Natural killer cell (primary cell): ENCODE data around the gene MEPE. TPM values are rescaled to one million over a fixed set of nuclear protein-coding genes. Genes with fewer than 3 reads are reported as not detected.

Experiments used
- ATAC-seq, 3 donors: fragments of 150-1000 bp in 2 of 3; fragments of 200-7000 bp in 1 of 3; cut with Tn5 transposase; 1 replicate in 1 of 3; 2 replicates in 2 of 3; pipeline ENCODE4 v1.10.0; 2021; ENCODE audit warnings: mild to moderate bottlenecking in 2 of 3, moderate library complexity in 2 of 3
- DNase-seq, 2 donors: peaks; one replicate each; pipeline versions ENCODE4 v3.0.0 to v3.0.0-alpha.2; 2013 to 2021; ENCODE audit warnings: mixed read lengths in 1 of 2
- H3K27ac ChIP-seq: one replicate; pipeline ENCODE4 v1.5.1; 2013; ENCODE audit warnings: mild to moderate bottlenecking, low read length
- H3K27me3 ChIP-seq: one replicate; pipeline ENCODE4 v1.6.1; 2013; ENCODE audit warnings: low read length; ENCODE audit not compliant: control insufficient read depth, insufficient read depth
- H3K36me3 ChIP-seq: one replicate; pipeline ENCODE4 v1.6.1; 2013; ENCODE audit warnings: low read length; ENCODE audit not compliant: control insufficient read depth, insufficient read depth
- H3K4me1 ChIP-seq: one replicate; pipeline ENCODE4 v1.6.1; 2013; ENCODE audit warnings: low read length; ENCODE audit not compliant: control insufficient read depth, insufficient read depth
- H3K4me3 ChIP-seq: one replicate; pipeline ENCODE4 v1.5.1; 2013; ENCODE audit warnings: low read length
- H3K9me3 ChIP-seq: one replicate; pipeline ENCODE4 v1.6.1; 2013; ENCODE audit warnings: low read length; ENCODE audit not compliant: control insufficient read depth, insufficient read depth
- H3K27ac Mint-ChIP-seq, 2 donors: one replicate each; pipeline ENCODE4 v1.8.0; 2022; ENCODE audit warnings: mild to moderate bottlenecking in 2 of 2, mixed read lengths in 2 of 2, moderate library complexity in 1 of 2
- H3K27me3 Mint-ChIP-seq, 2 donors: one replicate each; pipeline ENCODE4 v1.8.0; 2022; ENCODE audit warnings: low read depth in 2 of 2, mixed read lengths in 2 of 2
- H3K36me3 Mint-ChIP-seq: one replicate; pipeline ENCODE4 v1.8.0; 2022; ENCODE audit warnings: mixed read lengths
- H3K4me1 Mint-ChIP-seq, 2 donors: one replicate each; pipeline ENCODE4 v1.8.0; 2022; ENCODE audit warnings: mixed read lengths in 2 of 2
- H3K4me3 Mint-ChIP-seq: one replicate; pipeline ENCODE4 v1.8.0; 2022; ENCODE audit warnings: mild to moderate bottlenecking, moderate library complexity, mixed read lengths
- H3K9me3 Mint-ChIP-seq, 2 donors: one replicate each; pipeline ENCODE4 v1.8.0; 2022; ENCODE audit warnings: mixed read lengths in 2 of 2
- CTCF ChIP-seq: fragments of 200-600 bp; IDR thresholded peaks from one replicate; pipeline ENCODE4 v1.8.0; 2022; ENCODE audit warnings: antibody characterized with exemption
- WGBS: methylation state at CpG from one replicate; pipeline ENCODE4 v1.1.7; 2013; ENCODE audit warnings: missing lambda C conversion rate; ENCODE audit not compliant: insufficient coverage; 5-methylcytosine and 5-hydroxymethylcytosine counted together
- intact Hi-C: fragments of 100-400 bp; cut with micrococcal nuclease; formaldehyde crosslinking; loops from one replicate; pipeline ENCODE4 v1.14.2; 2022
- total RNA-seq, 4 donors: library from RNA; stranded (reverse); fragments of 120-200 nt in 1 of 4; gene quantifications; one replicate each; pipeline versions ENCODE4 v1.2.3 to v1.2.4, GENCODE V29; 2013 to 2022

The MEPE gene
- total RNA-seq, 3 donors from 2014 or later (not counting 1 experiment from before 2014, with no cell fraction given): not detected

GRCh38 chr4:87811977-87812376 is 20.8 kb upstream of the MEPE start:
- no peaks in the 10 kb centered on the region for H3K9me3 ChIP-seq
- Mint-ChIP-seq H3K27ac (no peak overlapping the region), H3K9me3 (peaks cover 0 to 4% of the 10 kb centered on the region in 2 donors), H3K4me3 (no peak overlapping the region), H3K4me1 (no peaks in the 10 kb centered on the region), H3K27me3 (peaks cover 8 to 9% of the 10 kb centered on the region in 2 donors), H3K36me3 (no peaks in the 10 kb centered on the region)
- H3K4me1 ChIP-seq: no peaks in the 10 kb centered on the region
- no peak overlapping the region for H3K4me3 ChIP-seq
- H3K36me3 ChIP-seq: no peaks in the 10 kb centered on the region
- H3K27me3 ChIP-seq: no peaks in the 10 kb centered on the region
- TF ChIP-seq CTCF: no peak
- 91% methylated on average over 1 of the region's 2 CpGs for WGBS
- DNase-seq (no peak), ATAC-seq (no peak)
- intact Hi-C loops: no loop called here
- no peak overlapping the region for H3K27ac ChIP-seq

- Mint-ChIP-seq H3K27me3 (peaks cover 11 to 16% of the 10 kb centered on the region in 2 donors), H3K36me3 (no peaks in the 10 kb centered on the region), H3K27ac (no peak overlapping the region), H3K4me1 (no peaks in the 10 kb centered on the region), H3K4me3 (no peak overlapping the region), H3K9me3 (peaks cover 0 to 2% of the 10 kb centered on the region in 2 donors)
- Histone ChIP-seq H3K9me3 (no peaks in the 10 kb centered on the region), H3K4me1 (no peaks in the 10 kb centered on the region), H3K4me3 (no peak overlapping the region), H3K27me3 (no peaks in the 10 kb centered on the region), H3K36me3 (no peaks in the 10 kb centered on the region), H3K27ac (no peak overlapping the region)
- intact Hi-C loops: no loop called here
- TF ChIP-seq CTCF: no peak
- DNase-seq (no peak), ATAC-seq (no peak)
- 67% methylated on average over 8 of the region's 8 CpGs for WGBS
Observed at GRCh38 chr4:87819281-87819919, 13.4 kb upstream of the MEPE start.

GRCh38 chr4:87823200-87823599 is 9.6 kb upstream of the MEPE start:
- Histone ChIP-seq H3K4me1 (no peaks in the 10 kb centered on the region), H3K4me3 (no peak overlapping the region), H3K27me3 (no peaks in the 10 kb centered on the region), H3K27ac (no peak overlapping the region), H3K36me3 (no peaks in the 10 kb centered on the region), H3K9me3 (no peaks in the 10 kb centered on the region)
- intact Hi-C loops: no loop called here
- Mint-ChIP-seq H3K4me3 (no peak overlapping the region), H3K36me3 (no peaks in the 10 kb centered on the region), H3K9me3 (no peaks in the 10 kb centered on the region), H3K4me1 (no peaks in the 10 kb centered on the region), H3K27ac (no peak overlapping the region), H3K27me3 (peaks cover 4 to 10% of the 10 kb centered on the region in 2 donors)
- DNase-seq (no peak), ATAC-seq (no peak)
- WGBS: 80% methylated on average over 4 of the region's 4 CpGs
- no peak for TF ChIP-seq CTCF

GRCh38 chr4:87823724-87824123 is 9.0 kb upstream of the MEPE start:
- DNase-seq (no peak), ATAC-seq (no peak)
- Histone ChIP-seq H3K4me3 (no peak overlapping the region), H3K36me3 (no peaks in the 10 kb centered on the region), H3K4me1 (no peaks in the 10 kb centered on the region), H3K27ac (no peak overlapping the region), H3K27me3 (no peaks in the 10 kb centered on the region), H3K9me3 (no peaks in the 10 kb centered on the region)
- Mint-ChIP-seq H3K27ac (no peak overlapping the region), H3K4me3 (no peak overlapping the region), H3K4me1 (no peaks in the 10 kb centered on the region), H3K36me3 (no peaks in the 10 kb centered on the region), H3K27me3 (peaks cover 8 to 10% of the 10 kb centered on the region in 2 donors), H3K9me3 (no peaks in the 10 kb centered on the region)
- intact Hi-C loops: no loop called here
- WGBS: 71% methylated on average over 1 of the region's 1 CpG
- no peak for TF ChIP-seq CTCF
